Astrocyte of the spinal cord (primary cell): ENCODE data around the gene PBXIP1.
A peak's percentile ranks its signal among the peaks of the same experiment; 100 is the strongest.

Experiments used
- DNase-seq: peaks from one replicate; pipeline ENCODE4 v3.0.0; 2011; ENCODE audit warnings: low read depth, low spot score
- H3K4me3 ChIP-seq: 2 replicates; pipeline ENCODE4 v1.5.1; 2011; ENCODE audit warnings: low read depth, mild to moderate bottlenecking, low read length, moderate library complexity
- in situ Hi-C: cut with HindIII; loops from 2 replicates; pipeline ENCODE4 v1.10.0; 2017; ENCODE audit warnings: low sequenced_read_pairs
- TF ChIP-seq, protein P1 (sequence below): IDR thresholded peaks from 2 replicates; pipeline ENCODE4 v1.5.1; 2012; ENCODE audit warnings: low read depth, mild to moderate bottlenecking, low read length, inconsistent platforms

Gene PBXIP1

DNA sequence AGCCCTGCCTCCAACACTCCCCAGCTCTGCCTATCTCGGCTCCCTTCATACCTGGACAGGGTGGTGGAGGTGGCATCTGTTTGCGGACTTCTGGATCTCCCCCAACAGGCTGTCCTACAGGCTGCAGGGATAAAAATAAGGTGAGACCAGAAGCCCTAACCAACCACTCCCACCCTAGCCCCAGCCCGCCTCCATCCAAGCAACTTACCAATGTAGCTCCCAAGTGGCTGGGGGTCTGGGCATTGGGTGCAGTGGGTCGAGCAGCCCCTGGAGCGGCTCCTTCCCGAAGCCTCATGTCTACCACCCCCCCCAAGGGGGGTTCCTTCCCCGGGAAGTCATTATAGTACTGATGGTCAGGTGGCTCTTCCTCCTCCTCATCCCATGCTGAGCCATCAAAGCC lies 10.2 kb upstream of the PBXIP1 start:
- no peak overlapping the region for H3K4me3 ChIP-seq
- no peak for DNase-seq
- in situ Hi-C loops, result no loop called here
- TF ChIP-seq, protein P1, sequence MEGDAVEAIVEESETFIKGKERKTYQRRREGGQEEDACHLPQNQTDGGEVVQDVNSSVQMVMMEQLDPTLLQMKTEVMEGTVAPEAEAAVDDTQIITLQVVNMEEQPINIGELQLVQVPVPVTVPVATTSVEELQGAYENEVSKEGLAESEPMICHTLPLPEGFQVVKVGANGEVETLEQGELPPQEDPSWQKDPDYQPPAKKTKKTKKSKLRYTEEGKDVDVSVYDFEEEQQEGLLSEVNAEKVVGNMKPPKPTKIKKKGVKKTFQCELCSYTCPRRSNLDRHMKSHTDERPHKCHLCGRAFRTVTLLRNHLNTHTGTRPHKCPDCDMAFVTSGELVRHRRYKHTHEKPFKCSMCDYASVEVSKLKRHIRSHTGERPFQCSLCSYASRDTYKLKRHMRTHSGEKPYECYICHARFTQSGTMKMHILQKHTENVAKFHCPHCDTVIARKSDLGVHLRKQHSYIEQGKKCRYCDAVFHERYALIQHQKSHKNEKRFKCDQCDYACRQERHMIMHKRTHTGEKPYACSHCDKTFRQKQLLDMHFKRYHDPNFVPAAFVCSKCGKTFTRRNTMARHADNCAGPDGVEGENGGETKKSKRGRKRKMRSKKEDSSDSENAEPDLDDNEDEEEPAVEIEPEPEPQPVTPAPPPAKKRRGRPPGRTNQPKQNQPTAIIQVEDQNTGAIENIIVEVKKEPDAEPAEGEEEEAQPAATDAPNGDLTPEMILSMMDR, result no peak

- no peak for DNase-seq
- TF ChIP-seq, protein P1, result no peak
- H3K4me3 ChIP-seq, result no peak overlapping the region
- in situ Hi-C loops, result no loop called here
These were observed 8.5 kb upstream of the PBXIP1 start for GRCh38 chr1:154964359-154964758.

DNA sequence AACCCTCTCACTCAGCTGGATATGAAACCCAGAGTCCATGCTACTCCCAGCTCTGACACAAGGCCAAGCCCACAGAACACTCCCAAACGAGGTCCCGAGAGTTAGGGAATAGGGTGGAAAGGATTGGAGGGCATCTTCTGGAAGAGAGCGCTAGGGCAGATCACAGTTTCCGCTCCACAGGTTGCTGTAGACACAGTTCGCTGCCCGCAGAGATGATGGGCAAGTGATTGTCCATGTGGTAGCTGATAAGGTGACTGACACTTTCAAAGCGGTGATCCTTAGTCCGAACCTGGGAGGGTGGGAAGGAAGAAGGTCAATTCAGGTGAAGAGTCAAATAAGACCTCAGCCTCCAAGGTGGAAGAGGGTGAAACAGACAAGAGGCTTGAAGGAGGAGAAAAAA lies 7.7 kb upstream of the PBXIP1 start:
- no peak for DNase-seq
- no peak overlapping the region for H3K4me3 ChIP-seq
- TF ChIP-seq, protein P1, result no peak
- in situ Hi-C loops, result no loop called here

DNA sequence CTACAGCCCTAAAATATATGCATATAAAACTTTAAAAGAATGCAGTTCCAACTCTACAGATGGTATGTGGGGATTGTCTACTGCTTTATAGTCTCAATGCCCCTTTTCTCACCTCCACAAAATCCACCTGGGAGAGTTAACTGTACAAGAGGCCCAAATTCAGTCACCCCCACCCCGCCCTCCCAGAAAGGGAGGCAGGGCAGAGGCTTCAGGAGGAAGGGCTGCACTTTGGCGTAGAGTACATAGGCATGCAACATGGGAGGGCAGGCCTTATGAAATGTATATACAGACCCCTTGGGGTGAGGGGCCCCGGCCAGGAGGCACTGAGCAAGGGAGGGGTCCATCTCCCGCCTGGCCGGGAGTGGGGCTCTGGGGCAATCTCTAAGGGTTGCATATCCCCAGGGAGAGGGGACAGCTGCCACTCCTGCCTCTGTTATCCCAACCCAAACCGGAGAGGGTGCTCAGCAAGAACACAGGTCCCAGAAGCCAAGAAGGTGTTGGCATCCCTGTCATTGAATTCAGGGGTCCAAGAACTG lies 7.0 kb upstream of the PBXIP1 start:
- TF ChIP-seq, protein P1, result no peak
- in situ Hi-C loops, result no loop called here
- H3K4me3 ChIP-seq, result no peak overlapping the region
- no peak for DNase-seq

DNA sequence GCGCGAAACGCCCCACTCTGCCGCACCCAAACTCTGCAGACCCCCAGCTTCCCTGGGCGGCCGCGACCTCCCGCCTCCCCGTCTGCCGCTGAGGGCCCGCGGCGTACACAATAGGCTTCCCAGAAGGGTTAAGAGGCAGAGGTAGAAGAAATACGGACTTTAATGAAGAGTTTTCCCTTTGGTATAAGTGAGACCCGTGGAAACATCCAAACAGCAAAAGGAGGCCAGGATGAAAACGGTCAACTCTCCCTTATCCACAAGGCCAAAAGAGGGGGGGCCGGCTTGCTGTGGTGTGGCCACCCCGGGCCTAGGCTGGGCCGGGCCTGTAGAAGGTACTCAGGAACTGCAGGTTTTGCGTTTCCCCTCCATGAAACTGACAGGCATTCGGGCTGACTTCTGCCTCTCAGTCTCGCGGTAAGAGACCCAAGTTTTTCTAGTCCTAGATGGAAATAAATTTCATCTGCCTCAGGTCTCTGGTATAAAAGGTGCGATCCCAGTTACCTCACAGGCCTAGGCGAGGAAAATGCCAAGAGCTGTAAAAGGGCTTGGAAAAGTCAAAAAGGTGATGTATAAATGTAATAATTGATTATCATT lies 6.4 kb upstream of the PBXIP1 start:
- peak; percentile 46 for DNase-seq
- H3K4me3 ChIP-seq, result peak overlapping the region; percentile 59
- in situ Hi-C loops, result no loop called here
- TF ChIP-seq, protein P1, result no peak

- TF ChIP-seq, protein P1, result peak; percentile 34
- peak; percentile 83 for DNase-seq
- in situ Hi-C loops, result no loop called here
- peak within 1 kb of the TSS; percentile 59 for H3K4me3 ChIP-seq
These were observed 5.6 kb upstream of the PBXIP1 start, which contains the start of gene PYGO2 for GRCh38 chr1:154961207-154962155. Gene PYGO2, minus strand, starts transcription at chr1:154961782. Its CDS starts 206 bp downstream, at chr1:154961576.
